ENCODE results near the gene RAB3A.
"Not testable (repeated sequence)": the region's sequence is repeated elsewhere in the genome, so short reads cannot be mapped to it uniquely, and the experiment has no call there.

The RAB3A gene

GRCh38 chr19:18167975-18168645 is 35.7 kb downstream of the RAB3A start:
- DNase-seq (ENCODE audit: low read depth) = no peak

GRCh38 chr19:18167011-18167410 is 36.8 kb downstream of the RAB3A start:
- DNase-seq (ENCODE audit: low read depth) = no peak

DNA sequence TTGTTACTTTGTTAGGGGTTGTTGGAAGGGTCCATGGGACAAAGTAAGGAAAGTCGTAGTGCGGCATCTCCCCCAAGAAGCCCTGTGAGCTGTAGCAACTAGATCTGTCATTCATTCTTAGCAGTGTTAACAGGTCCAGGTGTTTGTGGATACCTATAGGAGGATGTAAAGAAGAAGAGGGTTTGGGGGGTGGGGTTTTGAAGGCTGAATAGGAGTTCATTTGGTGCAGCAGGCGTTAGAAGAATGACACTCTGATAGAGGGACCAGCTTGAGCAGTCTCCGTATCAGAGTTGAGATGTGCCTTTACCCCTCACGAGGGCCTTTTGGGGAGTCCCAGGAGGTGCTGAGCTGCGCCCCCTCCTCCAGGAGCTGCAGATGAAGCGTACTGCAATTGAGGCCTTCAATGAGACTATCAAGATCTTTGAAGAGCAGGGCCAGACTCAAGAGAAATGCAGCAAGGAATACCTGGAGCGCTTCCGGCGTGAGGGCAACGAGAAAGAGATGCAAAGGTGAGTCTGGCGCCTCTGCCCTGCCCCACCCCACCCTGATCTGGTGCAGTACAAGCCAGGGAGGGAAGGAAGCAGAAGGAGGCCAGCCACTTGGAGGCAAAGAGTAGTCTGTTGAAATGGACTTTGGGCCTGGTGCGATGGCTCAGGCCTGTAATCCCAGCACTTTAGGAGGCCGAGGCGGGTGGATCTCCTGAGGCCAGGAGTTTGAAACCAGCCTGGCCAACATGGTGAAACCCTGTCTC is 37.9 kb downstream of the RAB3A start:
- no peak for DNase-seq (ENCODE audit: low read depth)

- DNase-seq (ENCODE audit: low read depth) = no peak
These were observed 39.8 kb downstream of the RAB3A start for GRCh38 chr19:18164072-18164471.

GRCh38 chr19:18161636-18162002 is 42.2 kb downstream of the RAB3A start:
- DNase-seq (ENCODE audit: low read depth) = no peak

GRCh38 chr19:18160971-18161635 is 42.7 kb downstream of the RAB3A start:
- no peak for DNase-seq (ENCODE audit: low read depth)

GRCh38 chr19:18160493-18160970 is 43.3 kb downstream of the RAB3A start:
- no peak for DNase-seq (ENCODE audit: low read depth)

- DNase-seq (ENCODE audit: low read depth) = no peak
These were observed 44.0 kb downstream of the RAB3A start for GRCh38 chr19:18159810-18160209.

- not testable (repeated sequence) for DNase-seq (ENCODE audit: low read depth)
These were observed 44.7 kb downstream of the RAB3A start for GRCh38 chr19:18159059-18159616.

- no peak for DNase-seq (ENCODE audit: low read depth)
These were observed 45.4 kb downstream of the RAB3A start for GRCh38 chr19:18158467-18158866.

DNA sequence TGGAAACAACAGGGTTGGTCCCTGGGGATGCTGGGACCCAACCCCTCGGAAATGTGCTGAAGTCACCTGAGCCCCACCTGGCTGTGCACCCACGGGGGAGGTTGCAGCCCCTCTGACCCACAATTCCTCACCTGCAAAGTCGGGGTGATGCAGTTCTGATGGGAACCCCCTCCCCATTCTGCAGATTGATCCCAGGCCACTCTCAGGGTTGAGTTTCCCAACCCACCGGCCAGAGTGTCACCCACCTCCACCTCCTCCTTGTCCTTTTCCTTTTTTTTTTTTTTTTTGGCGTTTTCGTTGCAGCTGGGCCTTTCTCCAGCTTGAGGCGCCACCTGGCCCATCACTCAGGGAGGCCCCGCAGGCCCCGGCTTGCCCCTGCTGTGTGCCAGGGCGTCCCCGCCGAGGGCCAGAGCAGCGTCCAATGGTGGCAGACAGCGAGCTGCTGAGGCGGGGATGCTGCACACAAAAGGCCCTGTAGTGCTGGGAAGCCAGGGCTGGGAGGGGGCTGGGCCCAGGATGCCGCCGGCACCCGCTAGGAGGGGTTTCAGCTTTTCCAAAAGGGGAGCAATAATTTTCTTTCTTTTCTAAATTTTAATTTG is 46.3 kb downstream of the RAB3A start:
- no peak for DNase-seq (ENCODE audit: low read depth)

DNA sequence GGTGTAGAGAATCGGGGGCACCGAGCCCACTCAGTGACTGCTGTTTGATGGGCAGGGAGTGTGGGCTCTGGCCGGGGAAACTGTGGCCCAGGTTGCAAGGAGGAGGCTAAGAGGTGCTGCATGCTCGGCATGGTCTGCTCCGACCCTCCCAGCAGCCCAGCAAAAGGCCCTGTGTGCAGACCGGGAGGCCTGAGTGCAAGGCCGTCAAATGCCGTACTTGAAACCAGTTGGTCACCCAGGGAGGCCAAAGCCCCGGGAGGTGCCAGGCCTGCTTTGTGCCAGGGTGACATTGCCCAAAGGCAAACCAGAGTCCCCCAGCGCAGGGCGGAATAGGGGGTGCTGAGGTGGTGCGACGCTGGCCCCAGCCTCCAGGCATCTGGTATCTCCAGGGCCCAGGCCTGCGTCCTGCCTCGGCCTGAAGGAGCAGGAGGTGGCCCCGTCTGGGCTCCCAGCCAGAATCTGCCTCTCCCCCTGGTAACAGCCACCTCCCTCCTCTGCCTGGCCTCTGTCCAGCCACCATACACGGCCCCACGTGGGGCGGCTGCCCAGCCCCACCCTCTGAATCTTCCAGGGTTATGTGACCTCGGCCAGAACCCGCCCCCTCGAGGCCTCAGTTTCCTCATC is 46.9 kb downstream of the RAB3A start:
- peak; percentile 16 for DNase-seq (ENCODE audit: low read depth)

GRCh38 chr19:18156268-18156667 is 47.6 kb downstream of the RAB3A start:
- no peak for DNase-seq (ENCODE audit: low read depth)

- no peak for DNase-seq (ENCODE audit: low read depth)
These were observed 48.5 kb downstream of the RAB3A start for GRCh38 chr19:18155095-18156087.

- no peak for DNase-seq (ENCODE audit: low read depth)
These were observed 50.2 kb downstream of the RAB3A start for GRCh38 chr19:18153556-18154134.

DNA sequence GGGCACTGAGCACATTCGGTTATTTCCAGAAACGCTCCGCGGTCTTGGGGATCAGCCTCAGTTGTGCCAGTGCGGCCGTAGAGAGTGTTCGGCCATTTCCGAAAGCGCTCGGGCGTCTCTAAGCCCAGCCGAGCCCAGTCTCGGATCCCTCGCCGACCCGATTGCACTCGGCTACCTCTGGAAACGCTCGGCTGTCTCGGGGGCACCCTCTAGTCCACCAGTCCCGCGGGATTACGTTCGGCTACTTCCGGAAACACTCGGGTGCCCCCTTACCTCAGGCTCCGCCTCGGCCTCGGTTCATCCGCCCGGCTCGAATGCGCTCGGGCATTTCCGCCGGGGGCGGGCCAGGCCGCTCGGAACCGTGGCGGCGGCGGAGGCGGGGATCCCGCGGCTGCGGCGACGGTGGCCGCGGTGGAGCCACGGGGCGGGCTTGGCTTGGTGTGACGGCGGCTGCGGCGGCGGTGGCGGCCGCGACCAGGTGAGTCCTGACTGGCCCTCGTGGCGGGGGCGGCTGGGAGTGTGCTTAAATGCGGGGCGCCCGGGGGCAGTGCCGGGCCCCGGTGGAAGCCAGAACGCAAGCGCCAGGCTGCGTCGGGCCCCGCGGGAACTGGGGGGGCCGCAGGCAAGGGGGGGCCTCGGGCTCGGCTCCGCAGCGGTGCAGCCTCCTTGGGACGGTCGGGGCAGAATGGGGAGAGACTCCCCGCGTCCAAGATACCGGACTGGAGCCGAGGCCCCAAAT is 50.9 kb downstream of the RAB3A start, which contains the start of gene PIK3R2:
PIK3R2 (plus strand) TSS at position 347 of the 739 bp plus-strand sequence. CDS start 2,717 bp downstream, outside the sequence.
- DNase-seq (ENCODE audit: low read depth) = peak; percentile 84

DNA sequence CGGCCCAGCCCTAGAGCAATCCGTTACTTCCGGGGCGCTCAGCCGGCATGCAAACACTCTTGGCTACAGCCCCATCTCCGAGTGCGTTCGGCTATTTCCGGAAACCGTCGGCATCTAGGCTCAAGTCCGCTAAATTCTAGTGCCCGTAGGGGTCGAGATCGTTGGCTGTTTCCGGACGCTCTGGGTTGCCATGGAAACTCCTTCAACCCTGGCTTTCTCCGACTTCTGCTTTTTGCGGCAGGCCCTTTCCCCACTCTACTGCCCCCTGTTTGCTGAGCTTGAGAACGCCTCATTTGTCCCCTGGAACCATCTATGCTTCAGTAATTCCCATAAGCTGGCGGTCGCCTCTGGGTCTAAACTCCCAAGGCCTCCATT is 51.4 kb downstream of the RAB3A start:
- DNase-seq (ENCODE audit: low read depth) = peak; percentile 80

DNA sequence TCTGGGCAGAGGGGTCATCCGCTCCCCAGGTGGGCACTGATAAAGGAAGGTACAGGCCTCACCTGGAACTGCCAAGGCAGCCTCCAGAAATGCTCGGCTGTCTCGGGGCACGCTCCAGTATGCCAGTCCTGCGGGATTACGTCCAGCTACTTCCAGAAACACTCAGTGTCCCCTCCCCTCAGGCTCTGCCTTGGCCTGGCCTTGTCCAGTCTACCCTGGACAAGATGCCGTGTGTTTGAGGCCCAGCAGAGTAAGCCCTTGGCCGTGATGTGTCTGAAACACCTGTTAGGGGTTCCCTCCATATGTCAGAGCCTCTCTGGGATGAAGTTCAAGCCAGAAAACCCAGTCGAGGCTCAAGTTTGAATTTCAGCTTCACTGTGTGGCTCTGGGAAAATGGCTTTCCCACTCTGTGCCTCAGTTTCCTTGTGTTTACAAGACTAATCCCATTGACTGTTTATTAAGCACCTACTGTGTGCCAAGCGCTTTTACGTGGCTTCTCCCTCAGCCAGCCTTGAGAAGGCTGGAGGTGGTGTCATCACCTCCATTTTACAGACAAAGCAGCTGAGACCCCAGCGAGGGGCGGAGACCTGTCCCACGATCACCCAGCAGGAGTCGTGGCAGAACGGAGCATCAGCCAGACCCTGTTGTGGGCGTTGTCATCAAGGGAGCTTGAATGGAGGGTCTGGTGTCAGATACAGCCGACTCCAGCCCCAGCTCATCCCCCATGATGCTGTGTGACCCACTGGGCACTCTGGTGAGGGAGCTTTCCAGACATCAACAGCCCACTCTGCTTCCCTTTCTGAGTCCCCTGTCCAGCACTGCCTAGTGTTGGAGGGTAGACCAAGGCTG is 52.8 kb downstream of the RAB3A start:
- DNase-seq (ENCODE audit: low read depth) = no peak

Measured in GM04503 (cell line).